Measurements from ENCODE around the gene TST.

DNA sequence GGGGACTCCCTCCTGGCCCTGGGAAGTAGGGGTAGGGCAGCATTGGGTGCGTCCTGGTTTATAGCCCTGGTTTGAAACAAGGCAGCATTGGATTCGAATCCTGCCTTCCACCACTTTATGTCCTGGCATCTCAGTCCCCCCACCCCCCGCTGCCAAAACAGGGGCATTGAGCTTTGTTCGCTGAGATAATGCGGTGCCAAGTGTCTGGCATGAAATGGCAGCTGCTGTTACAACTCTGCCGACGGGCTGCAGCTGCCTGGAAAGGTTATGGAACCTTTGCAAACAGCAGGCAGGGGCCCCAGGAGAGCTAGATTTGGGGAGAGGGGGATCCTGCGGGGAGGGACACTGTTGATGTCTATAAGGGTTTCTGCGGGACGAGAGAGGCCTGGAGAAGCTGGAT is 1.9 kb downstream of the TST start:
- no peak for TF ChIP-seq POLR2A (IDR thresholded peaks at IDR 0.05)
- TF ChIP-seq, protein P1, sequence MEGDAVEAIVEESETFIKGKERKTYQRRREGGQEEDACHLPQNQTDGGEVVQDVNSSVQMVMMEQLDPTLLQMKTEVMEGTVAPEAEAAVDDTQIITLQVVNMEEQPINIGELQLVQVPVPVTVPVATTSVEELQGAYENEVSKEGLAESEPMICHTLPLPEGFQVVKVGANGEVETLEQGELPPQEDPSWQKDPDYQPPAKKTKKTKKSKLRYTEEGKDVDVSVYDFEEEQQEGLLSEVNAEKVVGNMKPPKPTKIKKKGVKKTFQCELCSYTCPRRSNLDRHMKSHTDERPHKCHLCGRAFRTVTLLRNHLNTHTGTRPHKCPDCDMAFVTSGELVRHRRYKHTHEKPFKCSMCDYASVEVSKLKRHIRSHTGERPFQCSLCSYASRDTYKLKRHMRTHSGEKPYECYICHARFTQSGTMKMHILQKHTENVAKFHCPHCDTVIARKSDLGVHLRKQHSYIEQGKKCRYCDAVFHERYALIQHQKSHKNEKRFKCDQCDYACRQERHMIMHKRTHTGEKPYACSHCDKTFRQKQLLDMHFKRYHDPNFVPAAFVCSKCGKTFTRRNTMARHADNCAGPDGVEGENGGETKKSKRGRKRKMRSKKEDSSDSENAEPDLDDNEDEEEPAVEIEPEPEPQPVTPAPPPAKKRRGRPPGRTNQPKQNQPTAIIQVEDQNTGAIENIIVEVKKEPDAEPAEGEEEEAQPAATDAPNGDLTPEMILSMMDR (IDR thresholded peaks at IDR 0.05): no peak

All from prostate gland (tissue), 2 donors.